HG03469 (cell line): ENCODE measurements around the gene SCAF8.

Experiments used
- ATAC-seq: cut with Tn5 transposase; IDR thresholded peaks from one replicate; pipeline ENCODE4 v1.9.1; 2021; ENCODE audit warnings: mild to moderate bottlenecking, moderate library complexity, moderate number of reproducible peaks; ENCODE audit not compliant: unreplicated experiment

The SCAF8 gene

DNA sequence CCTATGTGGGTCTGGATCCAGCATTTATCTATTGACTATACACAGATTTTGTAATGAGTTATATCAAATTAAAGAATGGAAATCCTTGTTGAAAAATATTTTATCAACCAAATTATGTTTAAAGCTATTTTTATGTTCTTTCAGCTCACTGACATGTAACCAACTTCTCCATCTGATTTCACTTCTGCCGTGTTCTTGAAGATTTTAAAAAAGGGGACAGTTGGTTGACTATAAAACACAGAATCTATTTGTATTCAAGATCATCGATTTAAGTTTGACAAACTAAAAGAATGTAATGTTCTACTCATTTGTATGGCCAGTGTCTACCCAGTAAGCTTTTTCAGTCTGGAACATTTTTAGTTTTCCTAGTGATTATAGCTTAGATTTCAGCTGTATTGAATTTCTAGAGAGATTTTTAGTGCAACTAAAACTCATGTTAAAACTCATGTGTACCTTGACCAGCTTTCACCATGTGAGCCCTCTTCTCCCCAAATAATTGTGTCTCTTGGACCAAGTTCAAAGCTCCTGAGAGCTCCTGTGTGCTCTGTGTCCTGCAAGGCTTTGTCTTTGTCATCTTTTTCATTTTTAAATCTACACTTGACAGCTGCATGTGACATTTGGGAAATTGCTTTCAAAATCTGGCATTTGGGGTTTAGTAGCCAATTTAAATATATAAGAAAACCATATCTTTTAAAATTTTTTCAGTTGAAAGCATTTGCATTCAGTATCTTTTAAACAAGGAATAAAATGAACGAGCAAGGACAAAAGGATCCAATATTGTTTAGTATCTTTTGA lies 143.5 kb downstream of the SCAF8 start:
- no peak for ATAC-seq

DNA sequence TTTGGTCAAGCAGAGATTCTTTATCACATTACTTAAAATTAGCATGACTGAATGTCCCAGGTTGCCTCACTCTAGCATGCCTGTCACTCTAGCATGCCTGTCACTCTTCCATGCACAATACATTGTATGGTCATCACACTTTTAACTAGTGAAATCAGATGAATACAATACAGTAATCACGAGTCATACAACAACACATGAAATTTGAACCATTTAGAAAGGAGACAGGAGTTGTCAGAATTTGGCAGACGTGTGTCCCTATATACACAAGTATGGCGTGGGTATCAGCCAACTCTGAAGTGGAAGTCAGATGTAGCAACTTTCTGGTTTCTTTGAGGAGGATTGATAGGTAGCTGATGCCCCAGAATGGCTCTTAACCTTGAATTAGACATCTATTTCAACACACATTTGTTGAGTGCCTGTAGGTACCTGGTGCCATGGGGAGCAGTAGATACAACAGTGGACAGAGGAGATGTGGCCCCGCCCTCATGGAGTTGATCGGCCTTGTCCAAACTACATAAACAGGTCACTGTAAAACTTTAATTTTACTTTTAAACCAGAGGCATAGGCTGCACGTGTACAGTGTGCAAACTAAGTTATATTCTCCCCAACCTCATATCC lies 145.8 kb downstream of the SCAF8 start:
- no peak for ATAC-seq

DNA sequence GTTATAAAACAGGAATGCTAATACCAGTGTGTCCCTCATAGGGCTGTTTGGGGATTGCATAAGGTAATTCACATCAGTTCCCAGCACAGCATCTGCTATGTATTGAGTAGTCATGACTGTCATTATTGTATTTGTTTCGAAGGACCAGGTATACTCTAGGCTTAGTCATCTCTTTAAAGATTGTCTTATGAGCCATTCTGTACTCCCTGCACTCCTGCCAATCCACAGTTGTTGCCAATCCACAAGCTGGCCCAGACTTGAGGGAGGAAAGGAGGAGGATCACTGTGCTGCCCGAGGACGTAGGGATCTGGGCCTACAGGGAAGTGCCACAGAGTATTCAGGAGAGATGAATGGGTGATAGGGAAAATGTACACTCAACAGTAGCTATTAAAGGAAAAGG lies 148.9 kb downstream of the SCAF8 start:
- no peak for ATAC-seq
